ENCODE data around the gene ELSPBP1.
"Not testable (repeated sequence)": the region's sequence is repeated elsewhere in the genome, so short reads cannot be mapped to it uniquely, and the experiment has no call there.

Gene ELSPBP1
- total RNA-seq, result 0 to 0.12 (median 0) reads per million in 9 experiments

GRCh38 chr19:47994209-47994802 is at the start of gene ELSPBP1:
Gene ELSPBP1 (plus strand): TSS chr19:47994632. CDS start chr19:48008668, 14,036 bp downstream.
- Mint-ChIP-seq H3K4me3 (no peak within 1 kb of the TSS), H3K36me3 (ENCODE audit: insufficient read depth) (no peaks in the 10 kb centered on the region), H3K4me1 (ENCODE audit: low read depth in 2 of 2) (no peaks in the 10 kb centered on the region), H3K27me3 (peaks cover 30 to 37% of the 10 kb centered on the region in 2 donors), H3K9me3 (no peaks in the 10 kb centered on the region), H3K27ac (no peak within 1 kb of the TSS)
- ATAC-seq (replicated peaks), result no peak
- DNase-seq, result no peak

- ATAC-seq (replicated peaks); H3K27ac Mint-ChIP-seq; H3K4me1 Mint-ChIP-seq (ENCODE audit: low read depth in 2 of 2); H3K27me3 Mint-ChIP-seq; H3K4me3 Mint-ChIP-seq; H3K9me3 Mint-ChIP-seq; H3K36me3 Mint-ChIP-seq (ENCODE audit: insufficient read depth); DNase-seq: not testable (repeated sequence)
These were observed 44.4 kb upstream of the ELSPBP1 start for GRCh38 chr19:47949852-47950521.

GRCh38 chr19:47952132-47952531 is 42.3 kb upstream of the ELSPBP1 start:
- not testable (repeated sequence) for H3K4me1 Mint-ChIP-seq (ENCODE audit: low read depth in 2 of 2); H3K4me3 Mint-ChIP-seq; H3K27me3 Mint-ChIP-seq; ATAC-seq (replicated peaks); H3K36me3 Mint-ChIP-seq (ENCODE audit: insufficient read depth); H3K27ac Mint-ChIP-seq; H3K9me3 Mint-ChIP-seq; DNase-seq

GRCh38 chr19:47955936-47956335 is 38.5 kb upstream of the ELSPBP1 start:
- H3K36me3 Mint-ChIP-seq (ENCODE audit: insufficient read depth); H3K4me3 Mint-ChIP-seq; H3K4me1 Mint-ChIP-seq (ENCODE audit: low read depth in 2 of 2); H3K27ac Mint-ChIP-seq; ATAC-seq (replicated peaks); H3K9me3 Mint-ChIP-seq; DNase-seq: not testable (repeated sequence)
- H3K27me3 Mint-ChIP-seq, result peaks cover 10 to 13% of the 10 kb centered on the region in 2 donors

GRCh38 chr19:47973529-47973928 is 20.9 kb upstream of the ELSPBP1 start:
- H3K27me3 Mint-ChIP-seq, result peaks cover 53 to 60% of the 10 kb centered on the region in 2 donors
- ATAC-seq (replicated peaks) (no peak), DNase-seq (no peak)
- H3K4me3 Mint-ChIP-seq, result no peak overlapping the region
- H3K4me1 Mint-ChIP-seq (ENCODE audit: low read depth in 2 of 2), result no peaks in the 10 kb centered on the region
- no peaks in the 10 kb centered on the region for H3K36me3 Mint-ChIP-seq (ENCODE audit: insufficient read depth)
- H3K9me3 Mint-ChIP-seq, result no peaks in the 10 kb centered on the region
- no peak overlapping the region for H3K27ac Mint-ChIP-seq

GRCh38 chr19:47991191-47991808 is 3.1 kb upstream of the ELSPBP1 start:
- Mint-ChIP-seq H3K27ac (no peak overlapping the region), H3K4me1 (ENCODE audit: low read depth in 2 of 2) (no peaks in the 10 kb centered on the region), H3K27me3 (peaks cover 42% of the 10 kb centered on the region in 2 donors), H3K4me3 (no peak overlapping the region), H3K36me3 (ENCODE audit: insufficient read depth) (no peaks in the 10 kb centered on the region), H3K9me3 (no peaks in the 10 kb centered on the region)
- DNase-seq, result no peak
- no peak for ATAC-seq (replicated peaks)

GRCh38 chr19:47992070-47992469 is 2.4 kb upstream of the ELSPBP1 start, which contains the start of gene BSPH1:
Gene BSPH1 (minus strand): TSS chr19:47992170. CDS start chr19:47992081, 89 bp downstream.
- H3K9me3 Mint-ChIP-seq, result no peaks in the 10 kb centered on the region
- DNase-seq (no peak), ATAC-seq (replicated peaks) (no peak)
- no peaks in the 10 kb centered on the region for H3K4me1 Mint-ChIP-seq (ENCODE audit: low read depth in 2 of 2)
- no peak within 1 kb of the TSS for H3K27ac Mint-ChIP-seq
- peaks cover 34 to 41% of the 10 kb centered on the region in 2 donors for H3K27me3 Mint-ChIP-seq
- no peak within 1 kb of the TSS for H3K4me3 Mint-ChIP-seq
- H3K36me3 Mint-ChIP-seq (ENCODE audit: insufficient read depth), result no peaks in the 10 kb centered on the region

- no peak overlapping the region for H3K27ac Mint-ChIP-seq
- H3K36me3 Mint-ChIP-seq (ENCODE audit: insufficient read depth), result no peaks in the 10 kb centered on the region
- DNase-seq, result no peak
- H3K27me3 Mint-ChIP-seq, result peaks cover 18 to 23% of the 10 kb centered on the region in 2 donors
- ATAC-seq (replicated peaks), result no peak
- H3K4me1 Mint-ChIP-seq (ENCODE audit: low read depth in 2 of 2), result no peaks in the 10 kb centered on the region
- H3K9me3 Mint-ChIP-seq, result no peaks in the 10 kb centered on the region
- H3K4me3 Mint-ChIP-seq, result no peak overlapping the region
These were observed 1.8 kb downstream of the ELSPBP1 start for GRCh38 chr19:47996230-47996727.

GRCh38 chr19:47998800-47999199 is 4.4 kb downstream of the ELSPBP1 start:
- Mint-ChIP-seq H3K4me1 (ENCODE audit: low read depth in 2 of 2) (no peaks in the 10 kb centered on the region), H3K27me3 (peaks cover 26 to 38% of the 10 kb centered on the region in 2 donors), H3K4me3 (no peak overlapping the region), H3K27ac (no peak overlapping the region), H3K36me3 (ENCODE audit: insufficient read depth) (no peaks in the 10 kb centered on the region), H3K9me3 (no peaks in the 10 kb centered on the region)
- DNase-seq (no peak), ATAC-seq (replicated peaks) (no peak)

- DNase-seq (no peak), ATAC-seq (replicated peaks) (no peak)
- Mint-ChIP-seq H3K9me3 (no peaks in the 10 kb centered on the region), H3K36me3 (ENCODE audit: insufficient read depth) (no peaks in the 10 kb centered on the region), H3K27ac (no peak overlapping the region), H3K27me3 (peaks cover 31 to 40% of the 10 kb centered on the region in 2 donors), H3K4me1 (ENCODE audit: low read depth in 2 of 2) (no peaks in the 10 kb centered on the region), H3K4me3 (no peak overlapping the region)
These were observed 6.4 kb downstream of the ELSPBP1 start for GRCh38 chr19:48000846-48001245.

GRCh38 chr19:48004236-48004635 is 9.8 kb downstream of the ELSPBP1 start:
- Mint-ChIP-seq H3K27ac (no peak overlapping the region), H3K4me3 (no peak overlapping the region)
- ATAC-seq (replicated peaks), result no peak

GRCh38 chr19:48006762-48007161 is 12.3 kb downstream of the ELSPBP1 start:
- peaks cover 0 to 1% of the 10 kb centered on the region in 2 donors for H3K9me3 Mint-ChIP-seq

More at GRCh38 chr19:48004236-48004635, 9.8 kb downstream of the ELSPBP1 start:
- no peaks in the 10 kb centered on the region for H3K36me3 Mint-ChIP-seq (ENCODE audit: insufficient read depth)
- DNase-seq, result no peak
- peaks cover 0 to 1% of the 10 kb centered on the region in 2 donors for H3K9me3 Mint-ChIP-seq
- H3K4me1 Mint-ChIP-seq (ENCODE audit: low read depth in 2 of 2), result no peaks in the 10 kb centered on the region
- peaks cover 40 to 52% of the 10 kb centered on the region in 2 donors for H3K27me3 Mint-ChIP-seq

GRCh38 chr19:48010932-48011758 is 16.7 kb downstream of the ELSPBP1 start:
- H3K4me3 Mint-ChIP-seq, result no peak overlapping the region
- no peak for ATAC-seq (replicated peaks)
- H3K27me3 Mint-ChIP-seq, result peaks cover 16 to 18% of the 10 kb centered on the region in 2 donors
- no peak overlapping the region for H3K27ac Mint-ChIP-seq
- no peaks in the 10 kb centered on the region for H3K4me1 Mint-ChIP-seq (ENCODE audit: low read depth in 2 of 2)
- H3K36me3 Mint-ChIP-seq (ENCODE audit: insufficient read depth), result no peaks in the 10 kb centered on the region
- peaks cover 0 to 1% of the 10 kb centered on the region in 2 donors for H3K9me3 Mint-ChIP-seq
- no peak for DNase-seq

More at GRCh38 chr19:48006762-48007161, 12.3 kb downstream of the ELSPBP1 start:
- DNase-seq (no peak), ATAC-seq (replicated peaks) (no peak)
- no peaks in the 10 kb centered on the region for H3K36me3 Mint-ChIP-seq (ENCODE audit: insufficient read depth)
- H3K27ac Mint-ChIP-seq, result no peak overlapping the region
- H3K4me3 Mint-ChIP-seq, result no peak overlapping the region
- H3K27me3 Mint-ChIP-seq, result peaks cover 40 to 46% of the 10 kb centered on the region in 2 donors
- H3K4me1 Mint-ChIP-seq (ENCODE audit: low read depth in 2 of 2), result no peaks in the 10 kb centered on the region
